Stomach (tissue), 4 donors: ENCODE data around the gene KLLN.
"Not testable (repeated sequence)": the region's sequence is repeated elsewhere in the genome, so short reads cannot be mapped to it uniquely, and the experiment has no call there.

Source experiments
- CTCF ChIP-seq, 7 experiments: fragments of 450-650 bp in 4 of 7; fragments of 200-600 bp in 3 of 7; sonication (generic) in 3 of 7; IDR thresholded peaks; one replicate each; pipeline ENCODE4 v1.5.1; 2016 to 2019; ENCODE audit warnings: antibody characterized with exemption in 7 of 7, control low read depth in 2 of 7, mild to moderate bottlenecking in 1 of 7
- POLR2A ChIP-seq, 4 donors: fragments of 450-650 bp; IDR thresholded peaks; one replicate each; pipeline ENCODE4 v1.6.1; 2016; ENCODE audit warnings: antibody characterized with exemption in 4 of 4, control low read depth in 2 of 4, mild to moderate bottlenecking in 1 of 4, moderate library complexity in 1 of 4
- POLR2AphosphoS5 ChIP-seq, 3 donors: sonication (generic); formaldehyde crosslinking; IDR thresholded peaks; one replicate each; pipeline ENCODE4 v1.6.1; 2016; ENCODE audit warnings: antibody characterized with exemption in 3 of 3

- not testable (repeated sequence) for TF ChIP-seq CTCF, POLR2AphosphoS5, POLR2A (IDR thresholded peaks at IDR 0.05)
Observed at GRCh38 chr10:87869139-87869538, 5.8 kb upstream of the KLLN start.
